Measurements from ENCODE around the gene PSAP. TPM values are rescaled to one million over a fixed set of nuclear protein-coding genes. Genes with fewer than 3 reads are reported as not detected.

The PSAP gene
- total RNA-seq, 1 experiment from 2014 or later, result 336 TPM

DNA sequence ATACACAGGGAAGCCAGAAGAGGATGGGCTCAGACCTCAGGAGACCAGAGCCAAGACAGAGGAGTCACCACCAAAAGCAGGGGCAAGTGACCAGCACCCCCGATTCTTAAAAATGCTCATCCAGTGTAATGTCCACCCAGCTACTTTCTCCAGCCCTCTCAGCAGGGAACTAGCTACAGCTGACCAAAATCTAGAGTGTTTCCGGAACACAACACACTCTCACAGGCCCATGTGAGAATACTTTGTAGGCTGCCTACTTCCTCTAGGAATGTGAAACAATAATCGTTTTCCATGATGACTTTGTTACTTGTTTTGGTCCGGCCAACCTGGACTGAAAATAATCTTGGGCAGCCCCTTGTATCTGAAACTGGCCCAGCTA is 14.5 kb downstream of the PSAP start:
- no peaks in the 10 kb centered on the region for H3K27me3 ChIP-seq (ENCODE audit: insufficient read depth, low read length)
- H3K23ac ChIP-seq (ENCODE audit: insufficient read length, low read depth, low read length), result no peak overlapping the region
- no peaks in the 10 kb centered on the region for H3K9me3 Mint-ChIP-seq
- H2BK5ac ChIP-seq (ENCODE audit: insufficient read length, low read length), result no peak overlapping the region
- H3K27me3 Mint-ChIP-seq (ENCODE audit: low read depth), result no peaks in the 10 kb centered on the region
- no peak overlapping the region for H2BK120ac ChIP-seq (ENCODE audit: low read depth, low read length, poor library complexity, severe bottlenecking)
- H2BK20ac ChIP-seq (ENCODE audit: low read depth, low read length, poor library complexity, severe bottlenecking), result no peak overlapping the region
- H2BK12ac ChIP-seq (ENCODE audit: insufficient read length, low read depth, low read length), result no peak overlapping the region
- H2BK15ac ChIP-seq (ENCODE audit: low read depth, low read length), result no peak overlapping the region
- no peaks in the 10 kb centered on the region for H3K9me3 ChIP-seq (ENCODE audit: control insufficient read depth, low read depth, low read length)
- H3K79me2 ChIP-seq (ENCODE audit: insufficient read depth, low read length), result peaks cover 44% of the 10 kb centered on the region; the same call in 1 of the 2 replicates
- H3K4me1 ChIP-seq (ENCODE audit: insufficient read depth, low read length), result peaks cover 11% of the 10 kb centered on the region; the same call in 1 of the 2 replicates
- peak overlapping the region; percentile 70 for H4K91ac ChIP-seq (ENCODE audit: insufficient read length, low read depth, low read length)
- no peak overlapping the region for H3K9ac ChIP-seq (ENCODE audit: extremely low read depth, insufficient read length, low read length)
- DNase-seq, result no peak
- TF ChIP-seq, protein P1, sequence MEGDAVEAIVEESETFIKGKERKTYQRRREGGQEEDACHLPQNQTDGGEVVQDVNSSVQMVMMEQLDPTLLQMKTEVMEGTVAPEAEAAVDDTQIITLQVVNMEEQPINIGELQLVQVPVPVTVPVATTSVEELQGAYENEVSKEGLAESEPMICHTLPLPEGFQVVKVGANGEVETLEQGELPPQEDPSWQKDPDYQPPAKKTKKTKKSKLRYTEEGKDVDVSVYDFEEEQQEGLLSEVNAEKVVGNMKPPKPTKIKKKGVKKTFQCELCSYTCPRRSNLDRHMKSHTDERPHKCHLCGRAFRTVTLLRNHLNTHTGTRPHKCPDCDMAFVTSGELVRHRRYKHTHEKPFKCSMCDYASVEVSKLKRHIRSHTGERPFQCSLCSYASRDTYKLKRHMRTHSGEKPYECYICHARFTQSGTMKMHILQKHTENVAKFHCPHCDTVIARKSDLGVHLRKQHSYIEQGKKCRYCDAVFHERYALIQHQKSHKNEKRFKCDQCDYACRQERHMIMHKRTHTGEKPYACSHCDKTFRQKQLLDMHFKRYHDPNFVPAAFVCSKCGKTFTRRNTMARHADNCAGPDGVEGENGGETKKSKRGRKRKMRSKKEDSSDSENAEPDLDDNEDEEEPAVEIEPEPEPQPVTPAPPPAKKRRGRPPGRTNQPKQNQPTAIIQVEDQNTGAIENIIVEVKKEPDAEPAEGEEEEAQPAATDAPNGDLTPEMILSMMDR (conservative IDR thresholded peaks at IDR 0.05), result no peak
- H3K18ac ChIP-seq (ENCODE audit: insufficient read length, low read depth, low read length), result peak overlapping the region; percentile 39
- no peak overlapping the region for H3K14ac ChIP-seq (ENCODE audit: insufficient read depth, low read length)
- peak overlapping the region; percentile 83 to 91 (median 88) for H3K27ac Mint-ChIP-seq
- no peaks in the 10 kb centered on the region for H3K23me2 ChIP-seq (ENCODE audit: insufficient read length, low read depth, low read length, poor library complexity, severe bottlenecking)
- no peak overlapping the region for H4K5ac ChIP-seq (ENCODE audit: insufficient read length, low read depth, low read length)
- peaks cover 8 to 20% (median 9%) of the 10 kb centered on the region in 3 experiments; a peak in 6 of 7 replicates for H3K36me3 Mint-ChIP-seq (ENCODE audit: insufficient read depth in 1 of 3, low read depth in 3 of 3)
- H2AK5ac ChIP-seq (ENCODE audit: insufficient read length, low read length), result no peak overlapping the region
- H3T11ph ChIP-seq (ENCODE audit: low read length), result no peak overlapping the region
- no peak overlapping the region for H2AFZ ChIP-seq (ENCODE audit: low read length)
- H3K56ac ChIP-seq (ENCODE audit: insufficient read length, low read depth, low read length), result no peak overlapping the region
- no peaks in the 10 kb centered on the region for H4K20me1 ChIP-seq (ENCODE audit: control insufficient read depth, insufficient read depth, insufficient read length)
- H3K4ac ChIP-seq (ENCODE audit: low read depth, low read length), result no peak overlapping the region
- H4K8ac ChIP-seq (replicated peaks; ENCODE audit: insufficient read length, low read depth, low read length), result no peak overlapping the region
- H3K27ac ChIP-seq (ENCODE audit: insufficient read length, low read depth, low read length), result no peak overlapping the region
- H3K4me1 Mint-ChIP-seq, result peaks cover 44 to 53% of the 10 kb centered on the region in 2 experiments
- no peak overlapping the region for H3K4me2 ChIP-seq (ENCODE audit: insufficient read depth, insufficient read length, low read length)
- no CpG with 5 or more reads among the region's 4 CpGs for WGBS (ENCODE audit: extremely low coverage, insufficient read length, low lambda C conversion rate)
- no peak overlapping the region for H3K4me3 Mint-ChIP-seq
- peaks cover 13% of the 10 kb centered on the region for H3K79me1 ChIP-seq (ENCODE audit: insufficient read depth, low read depth, low read length, poor library complexity, severe bottlenecking)

Data from H9 (cell line).